ENCODE data around the gene NR1H4. TPM values are rescaled to one million over a fixed set of nuclear protein-coding genes. Genes with fewer than 3 reads are reported as not detected.

The NR1H4 gene
- total RNA-seq, 1 experiment from 2014 or later = not detected

- no peak for TF ChIP-seq CTCF (IDR thresholded peaks at IDR 0.05; ENCODE audit: insufficient read depth in 1 of 2, low read depth in 1 of 2, low read length in 1 of 2, severe bottlenecking in 1 of 2, unreplicated experiment in 1 of 2)
- Histone ChIP-seq H3K4me3 (ENCODE audit: low read depth, low read length) (no peak overlapping the region), H3K36me3 (ENCODE audit: control insufficient read depth, insufficient read depth, low read length) (no peaks in the 10 kb centered on the region), H3K4me1 (no peaks in the 10 kb centered on the region), H3K9me3 (no peaks in the 10 kb centered on the region), H3K27me3 (replicated peaks; ENCODE audit: control insufficient read depth, insufficient read depth, low read length) (no peaks in the 10 kb centered on the region)
- DNase-seq = no peak
- intact Hi-C loops (cut with micrococcal nuclease; ENCODE audit: unreplicated experiment) = no loop called here
- Mint-ChIP-seq H3K9me3 (ENCODE audit: unreplicated experiment) (peaks cover 8% of the 10 kb centered on the region), H3K36me3 (ENCODE audit: insufficient read depth, unreplicated experiment) (no peaks in the 10 kb centered on the region), H3K4me1 (ENCODE audit: low read depth, unreplicated experiment) (no peaks in the 10 kb centered on the region), H3K27ac (ENCODE audit: unreplicated experiment) (no peak overlapping the region), H3K4me3 (ENCODE audit: unreplicated experiment) (no peak overlapping the region), H3K27me3 (ENCODE audit: insufficient read depth, unreplicated experiment) (peaks cover 17% of the 10 kb centered on the region)
- BruUV-seq (replicated peaks) = no TSS peak
- POLR2A ChIA-PET = no interaction called here
- CTCF ChIA-PET = no interaction called here
Measured at GRCh38 chr12:100520048-100520769, 46.5 kb downstream of the NR1H4 start.

GRCh38 chr12:100521958-100522357, 48.3 kb downstream of the NR1H4 start:
- intact Hi-C loops (cut with micrococcal nuclease; ENCODE audit: unreplicated experiment) = no loop called here
- CTCF ChIA-PET = no interaction called here
- no peak for TF ChIP-seq CTCF (IDR thresholded peaks at IDR 0.05; ENCODE audit: insufficient read depth in 1 of 2, low read depth in 1 of 2, low read length in 1 of 2, severe bottlenecking in 1 of 2, unreplicated experiment in 1 of 2)

GRCh38 chr12:100528034-100528433, 54.4 kb downstream of the NR1H4 start:
- POLR2A ChIA-PET = no interaction called here
- no peaks in the 10 kb centered on the region for H3K9me3 ChIP-seq
- no peak for TF ChIP-seq CTCF (IDR thresholded peaks at IDR 0.05; ENCODE audit: insufficient read depth in 1 of 2, low read depth in 1 of 2, low read length in 1 of 2, severe bottlenecking in 1 of 2, unreplicated experiment in 1 of 2)
- BruUV-seq (replicated peaks) = no TSS peak
- no peak overlapping the region for H3K27ac Mint-ChIP-seq (ENCODE audit: unreplicated experiment)
- no peak overlapping the region for H3K4me3 ChIP-seq (ENCODE audit: low read depth, low read length)
- no peak overlapping the region for H3K4me3 Mint-ChIP-seq (ENCODE audit: unreplicated experiment)
- no peak for DNase-seq
- H3K9me3 Mint-ChIP-seq (ENCODE audit: unreplicated experiment) = no peaks in the 10 kb centered on the region
- H3K27me3 ChIP-seq (replicated peaks; ENCODE audit: control insufficient read depth, insufficient read depth, low read length) = no peaks in the 10 kb centered on the region
- no peaks in the 10 kb centered on the region for H3K36me3 ChIP-seq (ENCODE audit: control insufficient read depth, insufficient read depth, low read length)
- no peaks in the 10 kb centered on the region for H3K36me3 Mint-ChIP-seq (ENCODE audit: insufficient read depth, unreplicated experiment)
- CTCF ChIA-PET = no interaction called here
- no peaks in the 10 kb centered on the region for H3K4me1 Mint-ChIP-seq (ENCODE audit: low read depth, unreplicated experiment)
- intact Hi-C loops (cut with micrococcal nuclease; ENCODE audit: unreplicated experiment) = no loop called here
- peaks cover 23% of the 10 kb centered on the region for H3K27me3 Mint-ChIP-seq (ENCODE audit: insufficient read depth, unreplicated experiment)
- H3K4me1 ChIP-seq = no peaks in the 10 kb centered on the region

More at GRCh38 chr12:100521958-100522357, 48.3 kb downstream of the NR1H4 start:
- H3K36me3 Mint-ChIP-seq (ENCODE audit: insufficient read depth, unreplicated experiment) = no peaks in the 10 kb centered on the region
- Histone ChIP-seq H3K9me3 (no peaks in the 10 kb centered on the region), H3K4me1 (no peaks in the 10 kb centered on the region), H3K36me3 (ENCODE audit: control insufficient read depth, insufficient read depth, low read length) (no peaks in the 10 kb centered on the region), H3K4me3 (ENCODE audit: low read depth, low read length) (no peak overlapping the region), H3K27me3 (replicated peaks; ENCODE audit: control insufficient read depth, insufficient read depth, low read length) (no peaks in the 10 kb centered on the region)
- POLR2A ChIA-PET = no interaction called here
- H3K27ac Mint-ChIP-seq (ENCODE audit: unreplicated experiment) = no peak overlapping the region
- no TSS peak for BruUV-seq (replicated peaks)
- H3K4me1 Mint-ChIP-seq (ENCODE audit: low read depth, unreplicated experiment) = no peaks in the 10 kb centered on the region
- peaks cover 17% of the 10 kb centered on the region for H3K27me3 Mint-ChIP-seq (ENCODE audit: insufficient read depth, unreplicated experiment)
- H3K4me3 Mint-ChIP-seq (ENCODE audit: unreplicated experiment) = no peak overlapping the region
- DNase-seq = no peak
- peaks cover 5% of the 10 kb centered on the region for H3K9me3 Mint-ChIP-seq (ENCODE audit: unreplicated experiment)

Data from Caco-2 (cell line).